Measurements from ENCODE around the gene NKX2-8.

Gene NKX2-8

DNA sequence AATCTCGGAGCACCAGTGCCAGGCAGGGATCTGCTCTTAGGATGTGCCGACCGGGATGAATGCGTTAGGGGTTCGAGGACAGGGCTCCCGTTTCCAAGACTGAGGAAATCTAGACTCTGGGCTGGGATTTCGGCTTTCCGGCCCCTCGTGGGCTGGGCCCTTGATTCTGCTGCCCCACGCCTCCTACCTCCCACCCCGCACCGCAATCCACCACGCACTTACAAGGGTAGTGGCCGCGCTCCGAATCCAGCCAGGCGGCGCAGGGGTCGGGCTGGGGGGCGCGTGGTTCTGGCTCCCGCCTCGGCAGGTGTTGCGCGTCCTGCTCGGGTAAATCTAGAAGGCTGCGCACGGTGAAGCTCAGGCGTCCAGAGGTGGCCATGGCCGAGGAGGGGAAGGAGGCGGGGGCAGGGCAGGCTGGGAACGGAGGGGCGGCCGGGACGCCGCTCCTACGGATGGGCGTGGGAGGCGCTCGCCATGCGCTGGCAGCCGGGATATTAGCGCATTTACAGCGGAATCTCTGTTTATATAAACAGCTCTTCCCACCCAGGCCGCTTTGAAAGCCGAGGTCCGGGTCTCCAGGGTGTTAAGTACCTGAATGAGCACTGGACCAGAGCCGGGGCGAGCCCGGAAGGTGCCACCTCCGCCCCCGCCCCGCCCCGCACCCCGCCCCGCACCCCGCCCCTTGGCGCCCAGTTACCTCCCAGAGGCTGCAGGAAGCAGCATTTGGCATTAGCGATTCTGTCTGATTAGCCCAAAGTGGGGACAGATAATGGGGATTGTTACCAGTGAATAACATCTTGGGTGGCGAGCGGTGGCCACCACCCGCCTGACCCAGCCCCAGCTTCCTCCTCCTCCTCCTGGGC is at the start of gene NKX2-8:
TSS of gene NKX2-8 (minus strand) at position 604 of the 863 bp plus-strand sequence. CDS start at position 379, 225 bp downstream.
- DNase-seq: no peak

DNA sequence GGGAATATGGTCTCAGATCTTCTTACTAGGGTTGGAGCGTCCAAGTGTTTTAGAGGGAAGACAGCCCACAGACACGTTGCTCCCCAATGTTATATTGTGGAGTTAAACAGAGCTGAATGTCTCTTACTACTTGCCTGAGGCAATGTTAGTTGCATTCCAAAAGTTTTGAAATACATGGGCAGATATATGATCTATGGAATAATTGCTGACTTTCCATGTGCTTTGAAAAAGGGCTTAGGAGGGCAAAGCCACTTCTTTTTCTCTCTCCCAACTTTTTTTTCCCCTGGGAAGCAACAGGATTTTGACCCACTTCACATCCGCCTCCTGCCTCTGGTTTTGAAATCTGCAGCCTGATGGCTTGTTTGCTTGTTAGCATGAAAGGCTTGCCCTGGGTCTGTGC is 45.6 kb upstream of the NKX2-8 start:
- no peak for DNase-seq

DNA sequence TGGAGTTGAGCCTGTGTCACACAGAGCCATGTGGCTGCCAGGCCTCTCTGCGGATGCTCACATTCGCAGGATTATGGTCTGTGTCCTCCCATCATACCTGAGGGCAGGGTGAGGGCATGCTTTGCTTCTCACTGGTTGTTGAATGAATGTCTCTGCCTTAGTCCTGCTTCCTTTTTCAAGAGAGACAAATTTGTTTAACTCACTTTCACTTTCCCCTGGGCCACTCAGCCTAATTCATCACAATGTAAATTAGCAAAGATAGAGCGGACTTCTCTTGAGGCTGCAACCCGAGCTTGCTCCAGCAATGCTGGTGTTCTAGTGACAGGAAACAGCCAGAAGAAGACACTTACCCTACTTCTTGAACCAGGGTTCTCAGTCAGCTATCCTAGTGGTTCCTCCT is 43.7 kb upstream of the NKX2-8 start:
- DNase-seq: no peak

DNA sequence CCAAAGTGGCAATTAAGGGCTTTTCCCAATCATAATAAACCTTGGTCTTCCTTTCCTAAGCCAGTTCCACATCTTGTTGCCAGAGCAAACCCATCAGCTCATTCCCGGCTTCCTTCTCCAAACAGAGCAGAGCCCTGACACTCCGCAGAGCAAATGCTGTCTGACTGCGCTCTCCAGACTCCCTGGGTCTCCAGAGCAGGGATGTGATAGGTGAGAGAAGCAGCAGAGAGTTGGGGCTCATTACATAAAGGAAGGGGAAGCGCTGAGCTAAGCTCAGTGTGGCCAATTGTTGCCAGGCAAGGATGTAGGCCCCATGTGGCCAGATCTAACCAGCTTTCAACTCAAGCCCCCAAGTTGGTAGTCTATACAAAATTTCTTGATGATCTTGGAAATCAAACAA is 43.0 kb upstream of the NKX2-8 start:
- no peak for DNase-seq

DNA sequence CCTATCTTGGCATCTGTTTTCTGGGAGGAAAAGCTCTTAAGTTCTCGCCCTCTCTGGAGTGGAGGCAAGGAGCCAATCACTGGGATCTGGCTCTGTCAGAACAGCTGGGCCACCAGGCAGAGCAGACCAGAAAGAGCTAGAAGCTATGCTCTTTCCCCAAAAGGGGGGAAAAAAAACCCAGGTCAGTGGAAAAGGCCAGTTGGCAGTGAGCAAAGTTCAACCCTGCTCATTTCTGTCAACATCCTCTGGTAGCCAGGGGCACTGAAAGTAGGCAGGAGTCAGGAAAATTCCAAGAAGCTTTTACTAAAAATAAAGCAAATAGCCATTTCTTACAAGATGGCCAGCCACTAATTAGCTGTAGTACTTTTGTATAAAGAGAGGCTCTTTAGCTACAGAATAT is 42.6 kb upstream of the NKX2-8 start:
- no peak for DNase-seq

DNA sequence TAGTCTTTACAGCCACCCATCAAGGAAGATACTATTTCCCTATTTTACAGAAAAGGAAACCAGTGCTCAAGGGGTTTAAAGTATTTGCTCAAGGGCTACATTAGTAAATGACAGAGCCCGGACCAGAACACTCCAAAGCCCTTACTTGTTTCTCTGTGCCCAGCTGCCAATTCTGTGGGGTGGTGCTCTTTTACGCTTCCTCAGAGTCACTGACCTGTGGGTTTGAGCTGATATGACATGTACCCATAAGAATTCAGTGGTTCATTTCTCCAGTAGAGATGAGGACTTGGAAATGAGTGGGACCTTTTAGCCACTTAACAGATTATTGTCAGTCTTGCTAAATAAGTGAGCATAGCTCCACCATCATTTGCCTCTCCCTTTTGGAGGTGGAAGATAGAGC is 37.4 kb upstream of the NKX2-8 start:
- no peak for DNase-seq

DNA sequence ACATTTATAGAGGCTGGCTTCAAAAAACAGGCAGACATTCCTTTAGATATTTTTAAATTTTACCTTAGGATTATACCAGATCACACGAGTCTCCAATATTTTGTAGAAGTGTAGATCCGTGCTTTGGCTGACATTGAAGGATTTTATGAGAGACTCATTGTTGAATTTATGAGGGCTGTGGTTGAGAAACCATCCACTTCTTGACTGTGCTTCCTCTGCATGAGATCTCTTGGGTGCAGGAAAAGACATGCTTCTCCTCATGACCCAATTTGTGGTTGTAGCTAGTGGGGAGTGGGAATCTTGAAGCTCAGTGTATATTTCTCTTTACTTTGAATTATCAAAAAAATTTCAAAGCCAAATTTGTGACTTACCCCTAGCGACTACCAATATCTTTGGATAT is 36.7 kb upstream of the NKX2-8 start:
- DNase-seq: no peak

DNA sequence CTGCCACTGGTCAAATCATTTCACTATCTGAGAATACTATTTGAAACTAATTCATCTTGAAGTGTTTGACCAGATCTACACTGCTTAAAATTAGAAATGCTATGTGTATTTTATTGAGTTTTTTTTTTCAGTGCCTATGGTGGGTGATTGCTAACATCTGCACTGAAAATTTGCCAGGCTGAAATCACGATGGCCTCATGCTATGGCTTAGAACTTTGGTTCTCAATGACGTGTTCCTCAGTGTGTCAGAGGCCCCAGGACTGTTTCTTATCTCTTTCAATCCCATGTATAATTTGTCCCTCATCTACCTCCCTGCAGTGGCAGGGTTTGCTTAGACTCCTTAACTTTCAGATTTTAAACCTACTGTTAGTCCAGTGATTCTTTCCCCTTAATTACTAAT is 36.2 kb upstream of the NKX2-8 start:
- no peak for DNase-seq

DNA sequence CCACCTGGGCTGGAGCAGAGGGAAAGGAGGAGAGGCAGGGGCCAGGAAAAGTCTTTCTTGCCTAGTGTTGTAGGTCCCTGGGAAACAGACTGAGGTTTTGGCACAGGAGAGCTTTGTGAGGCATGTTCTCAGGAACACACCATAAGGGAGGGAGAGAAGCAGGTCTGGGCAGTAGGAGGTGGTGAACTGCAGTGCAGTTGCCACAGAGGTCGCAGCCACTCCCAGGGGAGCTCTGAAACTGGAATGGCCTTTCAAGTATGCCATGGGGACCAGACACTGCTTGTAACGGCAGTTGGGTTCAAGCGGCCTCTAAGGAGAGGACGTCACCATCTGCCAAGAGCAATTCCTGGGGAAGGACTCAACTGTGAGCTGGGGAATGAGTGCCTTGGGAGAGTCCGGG is 35.4 kb upstream of the NKX2-8 start:
- no peak for DNase-seq

DNA sequence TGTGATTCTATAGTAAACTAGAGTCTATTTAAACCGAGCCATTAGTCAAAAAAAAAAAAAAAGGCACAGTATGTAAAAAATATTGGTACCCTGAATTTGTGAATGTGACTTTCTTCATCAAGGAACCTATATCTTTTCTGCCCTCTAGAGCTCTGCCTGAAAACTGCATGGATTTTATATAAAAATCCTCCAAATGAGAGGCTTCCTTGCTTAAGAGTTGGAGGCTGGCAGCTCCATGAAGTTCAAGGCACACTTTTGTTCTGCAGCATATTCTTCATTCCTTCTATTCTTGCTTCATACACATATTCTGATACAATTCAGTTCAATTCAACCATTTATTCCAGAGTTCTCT is 23.1 kb upstream of the NKX2-8 start:
- DNase-seq: no peak

DNA sequence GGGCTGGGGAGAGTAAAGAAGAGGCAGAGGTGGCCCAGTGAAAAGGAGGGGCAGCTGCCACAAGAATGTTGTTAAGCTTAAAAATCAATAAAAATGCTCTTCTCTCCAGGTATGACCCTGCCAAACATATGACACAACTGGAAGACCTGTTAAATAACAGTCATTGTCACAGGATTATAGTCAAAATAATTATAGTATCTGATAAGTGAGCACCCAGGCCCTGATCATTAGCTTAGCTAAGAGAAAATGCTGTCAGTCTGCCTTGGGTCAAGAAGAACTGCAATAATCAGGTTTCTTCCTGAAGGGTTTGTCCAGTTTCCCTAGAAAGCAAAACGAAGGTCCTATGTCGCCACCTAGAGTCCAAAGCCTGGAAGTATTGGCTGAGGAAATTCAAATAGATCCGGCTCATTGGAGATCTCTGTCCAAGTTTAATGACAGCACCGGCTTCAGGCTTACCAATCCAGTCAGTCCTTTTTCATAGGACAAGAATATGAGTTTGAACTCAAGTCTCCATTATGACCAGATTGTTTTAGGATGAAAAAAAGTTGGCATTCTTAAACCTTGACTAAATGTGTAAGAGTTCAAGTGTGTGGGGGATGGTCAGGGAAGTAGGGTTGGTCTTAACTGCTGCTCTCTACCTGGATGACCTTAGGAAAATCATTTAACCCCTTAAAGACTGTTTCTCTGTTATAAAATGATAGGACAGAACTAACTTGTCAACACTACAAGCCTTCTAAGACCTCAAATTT is 22.5 kb upstream of the NKX2-8 start:
- peak; percentile 52 to 58 for DNase-seq

DNA sequence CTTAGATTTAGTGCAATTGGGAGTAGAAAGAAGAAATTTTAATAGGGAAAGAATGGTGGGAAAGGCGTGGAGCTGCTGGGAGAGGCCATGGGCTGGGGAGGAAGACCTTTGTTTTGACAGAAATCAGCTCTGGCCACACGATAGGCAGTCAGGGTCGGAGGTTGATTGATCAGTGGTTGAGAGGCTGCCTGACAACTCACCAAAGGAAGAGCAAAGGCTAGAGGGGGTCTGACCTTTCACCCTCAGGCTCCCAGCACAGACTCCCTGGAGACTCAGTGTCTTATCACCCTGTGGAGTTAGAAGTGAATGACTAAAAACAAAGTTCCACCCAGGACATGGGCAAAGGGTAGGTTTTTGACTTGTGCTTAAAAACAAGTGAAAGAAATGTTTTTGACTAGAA is 18.0 kb upstream of the NKX2-8 start:
- DNase-seq: no peak

DNA sequence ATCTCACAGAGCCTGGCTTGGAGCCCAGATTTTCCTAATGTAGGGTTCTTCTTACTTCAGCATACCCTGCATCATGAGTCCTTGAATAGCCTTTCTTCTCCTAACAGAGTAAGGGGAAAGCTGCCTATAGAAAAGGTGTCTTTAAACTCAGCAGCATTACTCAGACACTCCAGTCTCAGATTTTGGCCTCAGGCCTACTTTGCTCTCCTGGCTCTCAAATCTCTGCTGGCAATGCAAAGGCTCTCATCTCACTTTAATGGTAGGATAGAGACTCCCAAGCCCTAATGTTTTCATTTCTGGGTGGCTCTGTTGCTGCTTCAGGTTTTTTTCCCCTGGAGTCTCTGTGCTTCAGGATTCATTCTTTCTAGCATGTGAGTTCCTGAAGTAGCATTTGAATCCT is 9.1 kb upstream of the NKX2-8 start:
- DNase-seq: no peak

DNA sequence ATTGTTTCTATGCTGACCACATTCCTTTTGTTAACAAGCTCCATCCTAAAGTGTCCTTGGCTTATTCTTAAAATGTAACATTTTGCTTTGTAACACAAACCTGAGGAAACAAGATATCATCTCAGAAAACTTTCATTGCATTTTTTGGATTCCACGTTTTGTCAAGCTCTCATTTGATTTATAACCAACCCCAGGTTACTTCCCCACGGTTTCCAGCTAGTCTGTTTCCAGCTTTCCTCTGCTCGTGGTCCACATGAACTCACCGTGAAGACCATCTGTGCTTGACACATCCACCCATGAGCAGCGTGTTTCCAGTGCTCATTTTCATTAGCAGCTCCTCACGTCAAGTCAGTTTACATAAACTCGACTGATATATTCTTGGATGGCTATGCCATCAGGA is 6.4 kb upstream of the NKX2-8 start:
- no peak for DNase-seq

DNA sequence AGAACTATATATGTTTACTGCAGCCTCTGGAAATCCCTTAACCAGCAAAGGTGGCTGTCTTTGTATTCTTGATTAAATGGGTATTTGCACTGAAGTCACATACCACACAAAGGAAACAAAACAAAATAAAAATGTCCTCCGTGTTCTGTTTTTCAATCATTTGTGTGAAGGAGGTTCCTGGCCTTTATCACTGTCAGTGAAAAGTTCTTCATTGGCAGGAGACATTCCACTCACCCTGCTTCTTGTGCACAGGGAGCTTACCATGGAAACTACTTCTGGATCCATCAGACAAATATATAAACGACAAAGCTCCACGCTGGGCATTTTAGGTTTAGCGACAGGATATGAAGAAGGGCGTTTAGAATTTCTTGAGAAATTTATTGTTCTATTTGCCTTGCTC is 5.7 kb upstream of the NKX2-8 start:
- DNase-seq: no peak

DNA sequence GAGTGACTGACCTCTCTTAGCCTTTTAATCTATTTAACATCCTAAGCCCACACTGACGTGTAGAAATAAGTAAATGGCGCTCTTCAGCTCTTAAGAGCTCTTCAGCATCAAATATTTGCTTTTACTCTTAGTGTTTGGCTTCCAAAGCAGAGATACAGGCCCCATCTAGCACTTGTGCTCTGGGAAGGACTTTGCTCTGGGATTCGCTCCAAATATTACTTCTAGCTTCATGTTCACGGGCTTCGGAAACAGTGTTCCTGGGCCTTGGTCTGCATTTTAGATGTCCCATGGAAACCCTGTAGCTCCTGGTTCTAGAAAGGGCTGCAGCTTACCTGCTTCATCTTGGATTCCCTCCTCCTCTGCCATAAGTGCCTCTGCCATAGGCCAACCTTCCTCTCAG is 2.7 kb upstream of the NKX2-8 start:
- no peak for DNase-seq

DNA sequence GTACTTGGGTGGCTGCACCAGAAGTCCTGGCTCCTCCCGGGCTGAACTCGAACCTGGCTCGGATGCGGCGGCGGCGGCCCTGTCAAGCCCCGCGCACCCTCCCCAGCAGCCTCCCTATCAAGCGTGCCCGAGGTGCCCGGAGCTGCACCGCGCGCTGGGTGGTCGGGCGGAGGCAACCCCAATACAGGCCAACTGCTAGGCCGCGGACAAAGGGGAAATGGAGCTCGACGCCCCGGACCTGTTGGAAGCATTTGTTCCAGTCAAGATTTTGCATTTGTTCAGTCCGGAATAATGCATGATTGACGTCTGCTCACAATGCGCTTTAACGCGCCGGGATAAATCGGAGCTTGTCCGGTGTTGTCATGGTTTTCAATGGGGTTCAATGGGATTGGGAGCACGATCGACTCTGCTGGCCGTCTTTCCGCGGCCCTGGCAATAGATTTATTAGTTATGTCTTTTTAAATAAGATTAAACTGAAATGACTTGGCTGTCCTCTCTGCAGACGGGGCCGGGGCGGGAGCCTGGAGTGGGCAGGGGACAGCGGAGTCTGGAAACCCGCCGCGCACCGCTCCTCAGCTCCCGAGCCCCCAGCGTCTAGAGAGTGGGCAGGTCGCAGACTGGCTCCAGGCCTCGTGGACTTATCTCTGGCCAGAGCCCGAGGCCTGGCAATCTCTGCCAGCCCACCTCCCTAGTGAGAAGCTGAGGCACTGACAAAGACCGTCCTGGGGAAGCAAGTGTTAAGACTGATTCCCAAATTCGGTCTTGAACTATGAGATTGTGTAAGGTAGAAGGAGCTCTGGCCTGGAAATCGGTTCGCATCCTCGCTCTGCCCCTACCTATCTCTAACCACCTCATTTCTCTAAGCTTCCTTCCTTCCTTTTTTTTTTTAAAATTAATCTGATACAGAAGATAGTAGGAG is 1.7 kb upstream of the NKX2-8 start:
- no peak for DNase-seq

DNA sequence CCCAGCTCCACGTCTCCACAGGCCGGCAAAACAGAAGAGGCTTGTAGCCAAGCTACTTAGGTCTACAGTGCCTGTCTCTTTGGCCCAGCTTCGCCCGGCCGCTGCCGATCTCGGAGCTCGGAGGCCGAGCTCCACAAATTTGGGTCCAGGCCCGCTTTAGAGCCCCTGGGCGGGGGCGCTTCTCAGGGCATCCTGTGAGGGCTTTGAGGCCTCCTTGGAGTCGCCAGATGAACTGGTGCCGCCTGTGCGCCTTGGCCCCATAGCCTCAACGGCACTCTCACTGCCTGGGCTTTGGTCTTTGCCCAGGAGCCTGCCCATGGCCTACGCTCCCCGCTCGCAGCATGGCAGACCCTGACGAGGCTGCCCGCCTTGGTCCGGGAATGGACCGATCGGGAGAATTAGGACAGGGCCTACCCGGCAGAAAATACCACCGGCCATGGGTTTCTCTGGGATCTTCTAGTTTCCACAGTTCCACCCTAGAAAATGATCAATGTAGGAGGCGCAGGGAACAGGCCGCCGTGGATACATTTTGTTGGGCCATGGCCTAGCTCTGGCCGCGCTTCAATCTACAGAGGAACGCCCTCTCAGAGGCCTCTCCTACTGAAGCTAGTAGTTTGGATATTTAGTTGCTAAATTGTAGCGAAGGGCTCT is 953 bp upstream of the NKX2-8 start:
- no peak for DNase-seq

DNA sequence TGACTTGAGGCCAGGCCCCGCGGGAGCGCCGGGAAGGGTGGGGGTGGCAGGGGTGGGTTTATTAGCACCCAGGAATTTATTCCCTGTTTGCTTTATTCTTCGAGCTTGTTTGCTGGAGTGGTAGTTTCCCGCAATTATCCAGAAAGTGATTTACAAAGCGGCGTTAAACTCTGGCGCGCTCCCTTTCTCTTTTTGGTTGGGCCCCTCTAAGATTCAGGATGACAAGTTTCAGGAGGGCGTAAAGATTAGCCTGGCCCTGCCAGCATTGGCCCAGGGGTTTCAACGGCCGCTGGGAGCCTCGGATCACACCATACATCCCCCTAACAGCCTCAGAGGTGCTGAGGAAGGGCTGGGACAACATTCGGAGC is 444 bp upstream of the NKX2-8 start:
- DNase-seq: no peak

DNA sequence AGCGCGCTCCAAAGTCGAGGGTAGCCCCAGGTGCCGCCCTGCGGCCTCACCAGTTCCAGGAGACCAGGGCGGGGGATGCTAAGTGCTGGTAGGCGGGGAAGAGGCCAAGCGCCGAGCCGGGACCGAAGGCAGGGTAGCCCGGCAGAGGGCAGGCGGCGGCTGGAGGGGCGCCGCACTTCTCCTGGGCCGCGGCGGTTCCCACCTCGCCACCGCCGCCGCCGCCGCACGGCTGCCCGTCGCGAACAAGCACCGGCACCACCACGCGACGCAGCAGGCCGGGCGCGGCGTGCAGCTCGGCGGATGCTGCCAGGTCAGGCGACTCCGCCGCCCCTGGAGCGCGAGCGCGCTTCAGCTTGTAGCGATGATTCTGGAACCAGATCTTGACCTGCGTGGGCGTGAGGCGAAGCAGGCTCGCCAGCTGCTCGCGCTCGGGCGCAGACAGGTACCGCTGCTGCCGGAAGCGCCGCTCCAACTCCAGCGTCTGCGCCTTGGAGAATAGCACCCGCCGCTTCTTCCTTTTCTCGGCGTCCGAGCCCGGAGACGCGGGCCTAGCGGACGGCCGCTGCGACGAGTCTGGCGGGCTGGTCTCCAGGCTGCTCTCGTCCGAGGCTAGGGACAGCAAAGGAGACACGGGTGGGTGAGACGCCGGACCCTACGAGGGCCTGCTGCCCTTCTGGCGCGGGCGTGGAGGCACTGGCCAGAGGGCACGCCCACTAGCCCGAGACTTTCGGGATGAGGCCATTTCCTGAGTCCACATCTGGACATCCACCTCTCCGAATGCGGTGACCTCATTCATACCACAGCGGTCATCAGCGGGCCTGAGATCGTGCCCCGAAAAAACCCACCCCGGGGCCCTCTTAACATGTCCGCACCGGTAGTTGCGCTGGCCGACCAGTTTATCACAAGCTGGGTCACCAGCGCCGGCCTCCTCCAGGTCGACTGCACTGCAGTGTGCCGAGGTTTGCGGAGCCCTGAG is 1.3 kb downstream of the NKX2-8 start:
- no peak for DNase-seq

DNA sequence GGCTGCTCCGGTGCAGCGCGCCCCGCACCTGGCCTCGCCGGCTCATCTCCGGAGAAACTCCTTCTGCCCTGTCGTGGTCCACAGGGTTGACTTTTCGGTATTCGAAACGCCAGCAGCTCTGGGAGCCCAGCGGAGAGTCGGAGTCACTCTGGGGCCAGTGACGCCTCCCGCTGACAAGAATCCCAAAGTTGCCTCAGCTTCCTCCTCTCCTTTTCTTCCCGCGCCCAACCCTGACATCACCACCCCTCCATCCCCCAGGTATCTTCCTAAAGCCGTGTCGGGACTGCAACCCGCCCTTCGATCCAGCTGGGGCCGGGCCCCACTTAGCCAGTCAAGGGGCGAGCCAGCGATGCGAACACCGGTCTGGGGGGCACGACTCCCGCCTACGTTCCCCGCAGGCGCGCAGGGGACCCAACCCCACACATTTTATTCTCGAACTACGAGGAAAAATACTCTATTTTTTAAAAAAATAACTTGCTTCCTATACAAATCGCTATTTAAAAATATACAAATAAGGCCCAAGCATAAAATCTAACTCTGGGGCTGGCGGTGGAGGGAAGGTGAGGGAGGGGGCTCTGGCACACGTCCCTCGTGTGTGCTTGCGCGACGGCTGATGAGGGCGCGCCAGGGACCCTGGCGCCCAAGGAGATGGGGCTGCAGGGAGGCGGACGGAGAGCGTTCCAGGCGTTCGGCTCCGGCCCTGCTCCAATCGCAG is 2.1 kb downstream of the NKX2-8 start:
- DNase-seq: no peak

Measured in hippocampal formation (tissue), 2 donors.